HUES48 (cell line): ENCODE results near the gene AGAP1.

ENCODE experiments used
- H3K27ac ChIP-seq: one replicate; pipeline ENCODE4 v1.7.0; 2013; ENCODE audit warnings: low read depth, low read length, inconsistent platforms
- H3K27me3 ChIP-seq: 2 replicates; pipeline ENCODE4 v1.6.1; 2013; ENCODE audit warnings: mild to moderate bottlenecking, low read length; ENCODE audit not compliant: control insufficient read depth, insufficient read depth
- H3K36me3 ChIP-seq: 2 replicates; pipeline ENCODE4 v1.6.1; 2013; ENCODE audit warnings: low read length; ENCODE audit not compliant: control insufficient read depth, insufficient read depth
- H3K4me1 ChIP-seq: 2 replicates; pipeline ENCODE4 v1.6.1; 2013; ENCODE audit warnings: mild to moderate bottlenecking, low read length; ENCODE audit not compliant: control insufficient read depth, insufficient read depth
- H3K4me3 ChIP-seq: 2 replicates; pipeline ENCODE4 v1.5.1; 2013; ENCODE audit warnings: mild to moderate bottlenecking, low read depth, low read length
- H3K9ac ChIP-seq: 2 replicates; pipeline ENCODE4 v1.6.1; 2013; ENCODE audit warnings: mild to moderate bottlenecking, low read depth, low read length, moderate library complexity
- H3K9me3 ChIP-seq: 2 replicates; pipeline ENCODE4 v1.6.1; 2013; ENCODE audit warnings: low read length; ENCODE audit not compliant: control insufficient read depth, insufficient read depth

Gene AGAP1

GRCh38 chr2:235486729-235487128 is 7.1 kb upstream of the AGAP1 start:
- Histone ChIP-seq H3K9ac (no peak overlapping the region), H3K9me3 (no peaks in the 10 kb centered on the region), H3K27ac (no peak overlapping the region), H3K36me3 (no peaks in the 10 kb centered on the region), H3K4me3 (no peak overlapping the region), H3K27me3 (no peaks in the 10 kb centered on the region), H3K4me1 (no peaks in the 10 kb centered on the region)

DNA sequence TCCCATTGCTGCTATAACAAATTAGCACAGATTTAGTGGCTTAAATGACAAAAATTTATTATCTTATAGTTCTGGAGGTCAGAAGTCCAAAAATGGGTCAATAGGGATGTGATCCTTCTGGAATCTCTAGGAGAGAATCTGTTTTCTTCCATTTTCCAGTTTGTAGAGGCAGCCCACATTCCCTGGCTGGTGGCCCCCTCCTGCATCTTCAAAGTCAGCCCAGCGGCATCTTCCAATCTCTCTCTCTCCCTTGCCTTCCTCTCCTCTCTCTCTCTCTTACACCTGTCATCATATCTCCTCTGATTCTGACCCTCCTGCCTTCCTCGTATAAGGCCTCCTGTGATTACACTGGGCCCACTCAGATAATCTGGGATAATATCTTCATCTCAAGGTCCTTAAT is 3.9 kb upstream of the AGAP1 start:
- Histone ChIP-seq H3K27me3 (peaks cover 9% of the 10 kb centered on the region), H3K36me3 (no peaks in the 10 kb centered on the region), H3K4me3 (no peak overlapping the region), H3K9ac (no peak overlapping the region), H3K4me1 (peaks cover 5% of the 10 kb centered on the region; the same call in 1 of the 2 replicates), H3K27ac (no peak overlapping the region), H3K9me3 (no peaks in the 10 kb centered on the region)

GRCh38 chr2:235492850-235493344 is 946 bp upstream of the AGAP1 start:
- H3K27ac ChIP-seq, result no peak overlapping the region
- no peaks in the 10 kb centered on the region for H3K36me3 ChIP-seq
- H3K9me3 ChIP-seq, result no peaks in the 10 kb centered on the region
- H3K27me3 ChIP-seq, result peaks cover 9% of the 10 kb centered on the region
- peak overlapping the region; percentile 40; the same call in 1 of the 2 replicates for H3K9ac ChIP-seq
- H3K4me1 ChIP-seq, result peaks cover 21% of the 10 kb centered on the region
- H3K4me3 ChIP-seq, result peak overlapping the region; percentile 83

GRCh38 chr2:235493402-235493774 is 455 bp upstream of the AGAP1 start:
- no peak overlapping the region for H3K27ac ChIP-seq
- H3K4me3 ChIP-seq, result peak overlapping the region; percentile 83
- no peaks in the 10 kb centered on the region for H3K36me3 ChIP-seq
- H3K9ac ChIP-seq, result peak overlapping the region; percentile 40; the same call in 1 of the 2 replicates
- H3K9me3 ChIP-seq, result no peaks in the 10 kb centered on the region
- H3K4me1 ChIP-seq, result peaks cover 24% of the 10 kb centered on the region
- H3K27me3 ChIP-seq, result peaks cover 9% of the 10 kb centered on the region

GRCh38 chr2:235494716-235495372 is 1.0 kb downstream of the AGAP1 start:
- H3K27ac ChIP-seq, result no peak overlapping the region
- H3K9me3 ChIP-seq, result no peaks in the 10 kb centered on the region
- H3K9ac ChIP-seq, result peak overlapping the region; percentile 50; the same call in 1 of the 2 replicates
- peaks cover 9% of the 10 kb centered on the region for H3K27me3 ChIP-seq
- H3K4me1 ChIP-seq, result peaks cover 38% of the 10 kb centered on the region
- H3K36me3 ChIP-seq, result no peaks in the 10 kb centered on the region
- H3K4me3 ChIP-seq, result peak overlapping the region; percentile 83

GRCh38 chr2:235495373-235496238 is 1.8 kb downstream of the AGAP1 start:
- H3K4me3 ChIP-seq, result peak overlapping the region; percentile 83
- peaks cover 9% of the 10 kb centered on the region for H3K27me3 ChIP-seq
- H3K9me3 ChIP-seq, result no peaks in the 10 kb centered on the region
- peaks cover 45% of the 10 kb centered on the region for H3K4me1 ChIP-seq
- H3K9ac ChIP-seq, result no peak overlapping the region
- H3K36me3 ChIP-seq, result no peaks in the 10 kb centered on the region
- H3K27ac ChIP-seq, result no peak overlapping the region

GRCh38 chr2:235496239-235496621 is 2.4 kb downstream of the AGAP1 start:
- Histone ChIP-seq H3K4me1 (peaks cover 52% of the 10 kb centered on the region), H3K4me3 (peak overlapping the region; percentile 83; the same call in 1 of the 2 replicates), H3K9ac (no peak overlapping the region)

GRCh38 chr2:235497096-235497495 is 3.3 kb downstream of the AGAP1 start:
- no peak overlapping the region for H3K27ac ChIP-seq
- no peak overlapping the region for H3K4me3 ChIP-seq
- peaks cover 60% of the 10 kb centered on the region for H3K4me1 ChIP-seq
- no peak overlapping the region for H3K9ac ChIP-seq
- no peaks in the 10 kb centered on the region for H3K9me3 ChIP-seq
- H3K27me3 ChIP-seq, result peaks cover 8% of the 10 kb centered on the region
- no peaks in the 10 kb centered on the region for H3K36me3 ChIP-seq

More at GRCh38 chr2:235496239-235496621, 2.4 kb downstream of the AGAP1 start:
- H3K27ac ChIP-seq, result no peak overlapping the region
- H3K27me3 ChIP-seq, result peaks cover 9% of the 10 kb centered on the region
- no peaks in the 10 kb centered on the region for H3K9me3 ChIP-seq
- no peaks in the 10 kb centered on the region for H3K36me3 ChIP-seq

DNA sequence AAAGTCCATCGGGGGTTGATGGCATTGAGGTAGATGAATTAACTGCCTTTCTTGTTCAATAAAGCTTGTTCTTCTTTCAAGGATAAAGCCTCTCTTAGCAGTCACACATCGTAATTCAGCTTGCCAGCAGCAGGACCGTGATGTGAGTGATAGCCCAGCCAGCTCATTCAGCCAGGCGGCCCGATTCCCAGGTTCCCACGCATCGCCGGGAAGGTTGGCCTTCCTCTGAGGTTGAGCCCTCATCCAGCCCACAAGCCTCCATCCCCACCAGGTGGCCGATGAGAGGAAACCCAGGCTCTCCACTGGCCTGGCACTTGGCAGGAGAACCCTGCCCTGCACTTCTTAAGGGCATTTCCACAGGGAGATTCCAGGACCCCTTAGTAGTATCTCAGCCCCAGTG is 4.7 kb downstream of the AGAP1 start:
- H3K9me3 ChIP-seq, result no peaks in the 10 kb centered on the region
- H3K27me3 ChIP-seq, result no peaks in the 10 kb centered on the region; the same call in none of the 2 replicates
- no peak overlapping the region for H3K4me3 ChIP-seq
- no peaks in the 10 kb centered on the region for H3K36me3 ChIP-seq
- H3K4me1 ChIP-seq, result peaks cover 70% of the 10 kb centered on the region
- H3K27ac ChIP-seq, result no peak overlapping the region
- H3K9ac ChIP-seq, result no peak overlapping the region

DNA sequence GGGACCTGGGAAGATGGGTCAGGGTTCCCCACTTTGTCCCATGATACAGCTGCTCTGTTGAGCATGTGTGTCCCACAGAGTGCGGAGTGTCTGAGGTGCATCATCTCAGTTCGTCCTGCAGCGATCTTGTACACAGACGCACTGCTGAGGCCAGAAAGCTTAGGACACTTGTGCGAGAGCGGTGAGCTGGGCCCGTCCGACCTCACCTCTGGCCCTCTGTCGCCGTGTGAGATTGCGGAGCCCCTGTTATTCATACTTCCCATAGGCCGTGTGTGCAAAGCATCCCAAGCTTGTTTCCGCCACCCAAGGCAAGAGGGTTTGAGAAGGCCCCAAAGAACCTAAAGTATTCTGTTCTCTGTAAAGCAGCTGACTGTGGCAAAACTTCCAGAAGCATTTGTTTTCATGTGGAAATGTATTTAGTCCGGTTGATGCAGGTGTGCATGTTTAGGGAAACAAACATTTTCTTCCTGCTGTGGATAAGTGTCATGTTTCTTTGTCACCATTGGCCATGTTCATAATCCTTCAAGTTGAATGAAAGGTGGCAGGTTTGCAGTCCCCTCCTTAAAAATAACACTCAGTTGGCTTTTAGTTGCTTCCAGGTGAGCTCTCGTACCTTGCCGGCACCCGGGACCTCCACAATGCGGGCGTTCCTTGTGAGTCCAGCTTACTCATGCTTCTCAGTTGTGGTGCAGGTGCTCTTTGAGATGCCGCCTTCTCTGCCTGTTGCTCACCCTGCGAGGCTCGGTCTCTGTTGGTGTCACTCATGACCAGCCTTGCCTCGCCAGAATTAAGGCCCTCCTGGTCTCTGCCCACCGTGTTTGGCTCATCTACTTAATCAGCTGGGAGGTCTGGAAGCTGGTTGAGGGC is 5.3 kb downstream of the AGAP1 start:
- Histone ChIP-seq H3K36me3 (no peaks in the 10 kb centered on the region), H3K9me3 (no peaks in the 10 kb centered on the region), H3K4me3 (no peak overlapping the region), H3K4me1 (peaks cover 71% of the 10 kb centered on the region), H3K27ac (no peak overlapping the region), H3K9ac (no peak overlapping the region), H3K27me3 (no peaks in the 10 kb centered on the region; the same call in none of the 2 replicates)
